GM19023 (cell line): ENCODE results near the gene PLEKHO2.

Experiments
- ATAC-seq: cut with Tn5 transposase; IDR thresholded peaks from one replicate; pipeline ENCODE4 v1.9.1; 2021; ENCODE audit warnings: mild to moderate bottlenecking, moderate library complexity; ENCODE audit not compliant: unreplicated experiment

The PLEKHO2 gene

DNA sequence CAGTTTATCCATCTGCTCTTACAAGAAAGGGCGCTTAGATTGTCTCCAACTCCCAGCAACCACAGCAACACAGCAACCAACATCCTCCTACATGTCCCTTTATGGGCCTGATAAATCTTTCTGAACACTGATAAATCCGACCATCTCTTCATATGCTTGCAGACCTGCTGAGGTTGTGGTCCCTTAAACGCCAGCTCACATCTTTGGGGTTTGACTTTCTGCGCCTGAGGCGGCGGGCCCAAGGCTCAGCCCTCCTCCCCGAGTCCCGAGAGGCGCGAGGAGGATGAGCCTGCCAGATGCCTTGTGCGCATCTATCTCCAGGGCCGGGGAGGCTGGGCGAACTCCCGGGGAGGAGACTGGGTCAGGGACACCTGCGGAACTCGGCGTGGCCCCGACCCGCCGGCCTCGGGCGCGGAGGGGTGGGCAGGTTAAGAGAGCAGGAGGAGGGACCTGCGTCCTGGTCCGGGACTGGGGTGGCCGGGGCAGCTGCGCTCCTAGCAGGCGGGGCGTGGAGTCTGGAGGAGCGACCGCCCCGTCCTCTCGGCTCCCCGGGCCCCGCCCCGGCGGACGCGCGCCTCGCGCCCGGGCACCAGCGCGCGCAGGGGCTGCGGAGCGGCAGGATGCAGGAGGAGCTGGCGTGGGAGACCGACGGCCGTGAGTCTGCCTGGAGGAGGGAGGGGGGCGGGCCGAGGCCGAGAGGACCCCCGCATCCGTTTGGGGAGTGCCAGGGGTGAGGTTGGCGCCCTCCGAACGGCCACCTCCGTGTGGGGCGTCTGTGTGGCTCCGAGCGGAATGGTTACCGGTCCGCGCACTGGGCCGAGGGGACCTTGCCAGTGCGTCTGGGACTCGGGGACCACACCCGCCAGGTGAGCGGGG lies 69.8 kb downstream of the PLEKHO2 start, which contains the start of gene ANKDD1A:
ANKDD1A (plus strand) TSS at position 592 of the 876 bp plus-strand sequence; CDS start at position 621, 29 bp downstream.
- ATAC-seq: peak; percentile 56

DNA sequence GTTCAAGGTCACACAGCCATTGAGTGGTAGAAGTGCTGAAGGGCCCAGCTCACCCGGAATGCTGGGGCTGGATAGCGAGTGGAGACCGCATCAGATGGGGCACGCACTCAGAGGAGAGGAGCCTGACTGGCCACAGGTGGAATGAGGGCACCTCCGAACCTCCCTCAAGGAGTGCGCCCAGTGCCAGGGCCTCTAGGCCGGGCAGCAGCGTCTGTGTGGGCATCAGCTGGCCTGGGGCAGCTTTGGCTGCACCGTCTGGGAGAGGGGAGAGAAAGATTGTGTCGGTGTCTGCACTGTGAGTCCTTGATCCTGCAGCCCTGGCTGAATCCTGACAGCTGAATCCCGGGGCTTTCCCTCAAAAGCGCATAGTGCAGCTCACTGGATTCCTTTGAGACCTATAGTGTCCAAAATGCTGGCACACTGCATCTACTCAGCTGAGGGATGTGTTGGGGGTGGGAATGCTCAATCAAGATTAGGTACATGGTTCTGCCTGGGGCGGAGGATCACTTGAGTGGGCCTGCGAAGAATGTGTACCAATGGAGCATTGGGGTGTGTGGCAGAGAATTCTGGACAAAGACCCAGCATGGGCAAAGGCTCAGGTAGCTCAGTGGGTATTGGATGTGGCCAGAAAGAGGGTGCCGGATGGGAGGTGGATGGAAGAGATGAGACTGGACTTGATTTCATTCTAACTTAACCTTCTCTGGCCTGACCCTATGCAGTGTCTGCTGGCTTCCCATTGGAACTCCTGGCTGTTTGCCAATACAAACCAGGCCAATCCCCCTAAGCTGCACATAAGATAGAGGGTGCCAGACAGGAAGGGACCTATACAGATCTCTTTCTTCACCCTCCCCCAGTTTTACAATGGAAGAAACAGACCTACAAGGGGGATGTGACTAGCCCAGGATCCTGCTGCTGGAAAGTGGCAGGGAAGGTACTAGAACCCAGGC lies 70.9 kb downstream of the PLEKHO2 start:
- no peak for ATAC-seq

- no peak for ATAC-seq
Measured at GRCh38 chr15:64915518-64916227, 74.0 kb downstream of the PLEKHO2 start.

DNA sequence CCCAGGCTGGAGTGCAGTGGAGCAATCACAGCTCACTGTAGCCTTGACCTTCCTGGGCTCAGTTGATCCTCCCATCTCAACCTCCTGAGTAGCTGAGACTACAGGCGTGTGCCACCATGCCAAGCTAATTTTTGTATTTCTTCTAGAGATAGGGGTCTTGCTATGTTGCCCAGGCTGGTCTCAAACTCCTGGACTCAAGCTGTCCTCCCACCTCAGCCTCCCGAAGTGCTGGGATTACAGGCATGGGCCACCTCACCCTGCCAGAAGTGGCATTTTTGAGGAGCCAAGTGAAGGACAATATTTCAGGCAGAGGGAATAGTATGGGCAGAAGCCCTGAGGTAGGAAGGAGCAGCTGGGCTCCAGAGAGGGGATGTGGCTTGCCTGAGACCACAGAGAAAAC lies 74.7 kb downstream of the PLEKHO2 start:
- no peak for ATAC-seq

DNA sequence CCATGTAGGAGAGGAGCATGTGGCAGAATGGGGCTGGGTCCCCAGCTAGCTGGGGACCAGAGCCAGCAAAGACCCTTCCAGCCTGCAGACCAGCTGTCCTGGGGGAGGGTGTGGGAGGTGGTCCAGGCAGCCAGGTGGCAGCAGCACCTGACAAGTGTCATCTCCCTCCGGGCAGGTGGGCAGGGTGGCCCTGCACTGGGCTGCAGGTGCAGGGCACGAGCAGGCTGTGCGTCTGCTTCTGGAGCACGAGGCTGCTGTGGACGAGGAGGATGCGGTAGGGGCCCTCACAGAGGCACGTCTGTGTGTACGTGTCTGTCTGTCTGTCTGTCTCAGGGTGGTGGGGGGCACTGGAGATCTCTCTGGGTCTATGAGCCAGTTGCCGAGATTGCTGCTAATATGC lies 75.5 kb downstream of the PLEKHO2 start:
- ATAC-seq: no peak
